Panc1 (cell line): ENCODE measurements around the gene ARFGEF3.

Experiments
- POLR2AphosphoS5 ChIP-seq: IDR thresholded peaks from 2 replicates; pipeline ENCODE4 v1.6.1; 2012; ENCODE audit warnings: mild to moderate bottlenecking, low read depth, low read length, moderate library complexity
- SIN3A ChIP-seq: IDR thresholded peaks from 2 replicates; pipeline ENCODE4 v1.6.1; 2012; ENCODE audit warnings: low read depth, mild to moderate bottlenecking, low read length, moderate library complexity, borderline replicate concordance; ENCODE audit not compliant: insufficient read depth
- TCF7L2 ChIP-seq: IDR thresholded peaks from 2 replicates; pipeline ENCODE4 v1.6.1; 2011; ENCODE audit warnings: mild to moderate bottlenecking, low read depth, low read length, inconsistent platforms
- TF ChIP-seq, protein P1 (sequence below): fragments of 450-650 bp; IDR thresholded peaks from 2 replicates; pipeline ENCODE4 v1.5.1; 2017; ENCODE audit warnings: mild to moderate bottlenecking
- TF ChIP-seq, protein P2 (sequence below), 2 experiments: IDR thresholded peaks; 2 replicates each; pipeline ENCODE4 v1.6.1; 2011 to 2012; ENCODE audit warnings: low read depth in 2 of 2, control low read depth in 1 of 2, low read length in 1 of 2, mild to moderate bottlenecking in 1 of 2, moderate library complexity in 1 of 2; ENCODE audit not compliant: insufficient read depth in 1 of 2

DNA sequence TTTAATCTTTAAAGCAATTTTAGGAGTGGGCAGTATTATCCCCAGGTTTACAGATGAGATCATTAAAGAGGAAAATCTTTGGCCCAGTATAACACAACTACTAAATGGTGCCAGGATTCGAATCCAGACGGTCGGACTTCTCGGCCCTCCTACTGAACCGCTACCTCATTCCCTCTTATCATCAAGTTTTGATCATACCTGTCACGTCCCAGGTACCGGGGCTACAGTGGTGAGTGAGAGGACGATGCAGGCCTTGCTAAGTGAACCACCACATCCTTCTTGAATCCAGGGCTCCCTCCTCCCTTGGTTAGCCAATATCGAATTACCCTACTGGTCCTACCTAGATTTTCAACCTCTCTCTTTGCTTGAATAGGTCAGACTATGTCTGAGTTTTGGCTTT lies 134.6 kb downstream of the ARFGEF3 start:
- no peak for TF ChIP-seq TCF7L2
- TF ChIP-seq, protein P1, sequence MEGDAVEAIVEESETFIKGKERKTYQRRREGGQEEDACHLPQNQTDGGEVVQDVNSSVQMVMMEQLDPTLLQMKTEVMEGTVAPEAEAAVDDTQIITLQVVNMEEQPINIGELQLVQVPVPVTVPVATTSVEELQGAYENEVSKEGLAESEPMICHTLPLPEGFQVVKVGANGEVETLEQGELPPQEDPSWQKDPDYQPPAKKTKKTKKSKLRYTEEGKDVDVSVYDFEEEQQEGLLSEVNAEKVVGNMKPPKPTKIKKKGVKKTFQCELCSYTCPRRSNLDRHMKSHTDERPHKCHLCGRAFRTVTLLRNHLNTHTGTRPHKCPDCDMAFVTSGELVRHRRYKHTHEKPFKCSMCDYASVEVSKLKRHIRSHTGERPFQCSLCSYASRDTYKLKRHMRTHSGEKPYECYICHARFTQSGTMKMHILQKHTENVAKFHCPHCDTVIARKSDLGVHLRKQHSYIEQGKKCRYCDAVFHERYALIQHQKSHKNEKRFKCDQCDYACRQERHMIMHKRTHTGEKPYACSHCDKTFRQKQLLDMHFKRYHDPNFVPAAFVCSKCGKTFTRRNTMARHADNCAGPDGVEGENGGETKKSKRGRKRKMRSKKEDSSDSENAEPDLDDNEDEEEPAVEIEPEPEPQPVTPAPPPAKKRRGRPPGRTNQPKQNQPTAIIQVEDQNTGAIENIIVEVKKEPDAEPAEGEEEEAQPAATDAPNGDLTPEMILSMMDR: no peak
- no peak for TF ChIP-seq POLR2AphosphoS5
- TF ChIP-seq, protein P2, sequence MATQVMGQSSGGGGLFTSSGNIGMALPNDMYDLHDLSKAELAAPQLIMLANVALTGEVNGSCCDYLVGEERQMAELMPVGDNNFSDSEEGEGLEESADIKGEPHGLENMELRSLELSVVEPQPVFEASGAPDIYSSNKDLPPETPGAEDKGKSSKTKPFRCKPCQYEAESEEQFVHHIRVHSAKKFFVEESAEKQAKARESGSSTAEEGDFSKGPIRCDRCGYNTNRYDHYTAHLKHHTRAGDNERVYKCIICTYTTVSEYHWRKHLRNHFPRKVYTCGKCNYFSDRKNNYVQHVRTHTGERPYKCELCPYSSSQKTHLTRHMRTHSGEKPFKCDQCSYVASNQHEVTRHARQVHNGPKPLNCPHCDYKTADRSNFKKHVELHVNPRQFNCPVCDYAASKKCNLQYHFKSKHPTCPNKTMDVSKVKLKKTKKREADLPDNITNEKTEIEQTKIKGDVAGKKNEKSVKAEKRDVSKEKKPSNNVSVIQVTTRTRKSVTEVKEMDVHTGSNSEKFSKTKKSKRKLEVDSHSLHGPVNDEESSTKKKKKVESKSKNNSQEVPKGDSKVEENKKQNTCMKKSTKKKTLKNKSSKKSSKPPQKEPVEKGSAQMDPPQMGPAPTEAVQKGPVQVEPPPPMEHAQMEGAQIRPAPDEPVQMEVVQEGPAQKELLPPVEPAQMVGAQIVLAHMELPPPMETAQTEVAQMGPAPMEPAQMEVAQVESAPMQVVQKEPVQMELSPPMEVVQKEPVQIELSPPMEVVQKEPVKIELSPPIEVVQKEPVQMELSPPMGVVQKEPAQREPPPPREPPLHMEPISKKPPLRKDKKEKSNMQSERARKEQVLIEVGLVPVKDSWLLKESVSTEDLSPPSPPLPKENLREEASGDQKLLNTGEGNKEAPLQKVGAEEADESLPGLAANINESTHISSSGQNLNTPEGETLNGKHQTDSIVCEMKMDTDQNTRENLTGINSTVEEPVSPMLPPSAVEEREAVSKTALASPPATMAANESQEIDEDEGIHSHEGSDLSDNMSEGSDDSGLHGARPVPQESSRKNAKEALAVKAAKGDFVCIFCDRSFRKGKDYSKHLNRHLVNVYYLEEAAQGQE (IDR thresholded peaks at IDR 0.05; ENCODE audit: insufficient read depth in 1 of 2, low read depth in 2 of 2, low read length in 1 of 2): no peak
- TF ChIP-seq SIN3A: no peak
